RPMI8226 (cell line): ENCODE data around the gene PTPN3.
"Not testable (repeated sequence)": the region's sequence is repeated elsewhere in the genome, so short reads cannot be mapped to it uniquely, and the experiment has no call there.

Experiments used
- DNase-seq: peaks from one replicate; pipeline ENCODE4 v3.0.0-alpha.2; 2015

The PTPN3 gene

DNA sequence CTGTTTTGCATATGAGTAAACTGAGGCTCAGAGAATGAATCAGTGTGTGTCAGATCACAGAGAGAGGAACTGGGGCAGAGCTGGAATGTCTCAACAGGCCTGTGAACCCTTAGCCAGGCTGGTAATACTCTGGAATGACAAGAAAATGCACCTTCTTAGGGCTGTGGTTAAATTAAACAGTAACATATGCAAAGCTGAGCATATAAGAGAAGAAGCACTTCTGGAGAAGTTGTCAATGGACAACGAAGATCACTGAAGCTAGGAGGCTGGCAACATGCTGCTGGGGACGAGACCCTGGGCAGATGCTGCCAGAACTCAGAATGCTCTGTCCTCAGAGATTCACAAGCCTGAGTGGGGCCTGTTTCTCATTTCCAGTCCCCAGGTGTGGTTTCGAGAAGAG, 112.6 kb downstream of the PTPN3 start:
- no peak for DNase-seq

GRCh38 chr9:109383947-109384346, 114.2 kb downstream of the PTPN3 start:
- no peak for DNase-seq

- no peak for DNase-seq
Observed at GRCh38 chr9:109383356-109383755, 114.8 kb downstream of the PTPN3 start.

DNA sequence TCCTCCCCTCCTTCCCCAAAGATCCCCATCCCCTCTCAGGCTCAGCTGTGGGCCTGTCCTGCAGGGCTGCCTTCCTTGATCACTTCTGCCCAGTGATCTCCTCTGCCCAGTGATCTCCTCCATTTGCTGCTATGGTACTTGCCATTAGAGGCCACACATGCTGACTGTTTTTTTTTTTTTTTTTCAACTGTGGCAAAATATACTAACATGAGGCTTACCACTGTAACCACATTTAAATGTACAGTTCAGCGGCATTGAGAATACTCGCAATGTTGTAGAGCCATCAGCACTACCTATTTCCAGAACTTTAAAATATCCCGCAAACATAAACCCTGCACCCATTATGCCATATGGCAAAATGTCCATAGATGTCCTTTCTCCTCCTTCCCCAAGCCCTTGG, 115.5 kb downstream of the PTPN3 start:
- no peak for DNase-seq

DNA sequence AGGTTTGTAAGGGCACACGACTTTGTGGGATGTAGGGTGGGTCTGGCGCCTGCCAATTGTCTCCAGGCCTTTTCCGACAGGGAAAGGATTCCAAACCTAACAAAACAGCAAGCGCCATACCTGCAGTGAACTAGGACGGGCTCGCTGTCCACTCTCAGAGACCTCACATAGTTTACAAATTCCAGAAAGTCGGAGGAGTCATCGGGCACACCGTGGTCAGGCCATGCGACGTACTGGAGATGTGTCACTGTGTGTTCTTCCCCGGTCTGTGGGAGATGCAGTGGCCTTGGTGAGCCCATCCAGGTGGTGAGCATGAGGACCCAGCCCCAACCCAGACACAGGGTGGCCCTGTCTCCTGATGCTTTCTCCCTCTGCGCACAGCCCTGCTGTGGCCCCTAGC, 115.9 kb downstream of the PTPN3 start:
- no peak for DNase-seq

DNA sequence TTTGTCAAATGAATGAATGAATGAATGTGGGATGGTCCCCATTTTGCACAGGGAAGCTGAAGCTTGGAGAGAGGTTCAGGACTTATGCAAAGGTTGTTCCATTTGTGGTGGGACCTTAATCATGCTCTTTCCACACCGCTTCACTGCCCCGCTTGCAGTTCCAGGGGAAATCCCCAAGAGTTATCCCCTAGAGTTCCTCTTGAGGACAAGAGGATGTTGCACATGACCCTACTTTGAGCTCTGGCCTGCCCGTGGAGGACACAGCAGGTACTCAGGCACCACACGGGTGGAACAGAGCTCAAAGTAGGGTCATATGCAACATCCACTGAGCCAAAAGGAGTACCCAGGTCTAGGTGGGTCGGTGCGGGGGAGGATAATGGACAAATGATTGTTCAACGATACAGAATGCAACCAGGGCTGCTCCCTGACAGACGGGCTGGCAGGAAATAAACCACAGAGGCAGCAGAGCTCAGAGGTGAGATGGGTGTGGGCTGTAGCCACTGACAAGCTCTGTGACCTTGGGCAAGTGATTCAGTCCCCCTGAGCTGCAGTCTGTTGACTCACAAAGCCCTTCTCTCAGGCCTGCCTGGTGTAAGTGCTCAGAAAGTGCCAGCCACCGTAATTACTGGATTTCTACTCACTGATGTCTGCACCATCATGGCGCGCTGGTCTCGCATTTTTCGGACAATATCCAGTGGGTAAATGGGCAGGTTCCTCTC, 116.9 kb downstream of the PTPN3 start:
- no peak for DNase-seq

GRCh38 chr9:109379513-109379912, 118.6 kb downstream of the PTPN3 start:
- no peak for DNase-seq

- DNase-seq: no peak
Observed at GRCh38 chr9:109378316-109378715, 119.8 kb downstream of the PTPN3 start.

DNA sequence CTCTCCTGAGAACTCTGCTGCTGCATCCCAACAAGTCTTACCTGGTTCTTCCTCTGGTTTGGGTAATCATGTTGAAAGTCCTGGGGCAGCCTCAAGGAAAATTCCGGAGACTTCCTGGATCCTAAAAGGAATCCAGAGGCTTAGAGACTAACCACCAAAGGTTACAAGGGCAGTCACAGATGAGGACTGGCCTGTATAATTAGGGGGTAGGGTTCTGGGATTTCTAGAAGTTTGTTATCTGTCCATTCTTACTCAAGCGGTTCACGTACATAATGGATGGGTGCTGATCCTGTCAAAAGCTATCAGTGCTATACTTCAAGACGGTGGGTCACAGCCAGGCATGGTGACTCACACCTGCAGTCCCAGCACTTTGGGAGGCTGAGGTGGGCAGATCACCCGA, 125.9 kb downstream of the PTPN3 start:
- DNase-seq: no peak

- DNase-seq: no peak
Observed at GRCh38 chr9:109371374-109371773, 126.7 kb downstream of the PTPN3 start.

GRCh38 chr9:109369285-109369684, 128.8 kb downstream of the PTPN3 start:
- no peak for DNase-seq

GRCh38 chr9:109360771-109361170, 137.3 kb downstream of the PTPN3 start:
- no peak for DNase-seq

DNA sequence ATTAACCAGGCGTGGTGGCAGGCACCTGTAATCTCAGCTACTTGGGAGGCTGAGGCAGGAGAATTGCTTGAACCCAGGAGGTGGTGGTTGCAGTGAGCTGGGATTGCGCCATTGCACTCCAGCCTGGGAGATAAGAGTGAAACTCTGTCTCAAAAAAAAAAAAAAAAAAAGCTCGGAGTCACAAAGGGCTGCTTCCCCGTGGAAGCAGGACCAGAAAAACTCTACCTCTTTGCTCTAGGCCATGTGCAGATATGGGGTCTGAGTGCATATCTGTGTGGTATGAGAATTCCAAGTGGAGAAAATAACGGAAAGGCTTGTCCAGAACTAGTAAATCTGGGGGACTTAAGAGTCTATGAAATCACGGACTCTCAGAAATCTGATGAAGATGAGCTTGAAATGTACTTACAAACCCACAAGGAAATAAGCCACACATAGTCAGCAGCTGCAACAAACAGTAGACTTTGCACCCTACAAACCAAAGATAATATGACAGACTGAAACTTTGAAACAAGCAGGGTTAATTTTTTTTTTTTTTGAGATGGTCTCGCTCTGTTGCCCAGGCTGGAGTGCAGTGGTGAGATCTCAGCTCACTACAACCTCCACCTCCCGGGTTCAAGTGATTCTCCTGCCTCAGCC, 139.0 kb downstream of the PTPN3 start:
- not testable (repeated sequence) for DNase-seq

DNA sequence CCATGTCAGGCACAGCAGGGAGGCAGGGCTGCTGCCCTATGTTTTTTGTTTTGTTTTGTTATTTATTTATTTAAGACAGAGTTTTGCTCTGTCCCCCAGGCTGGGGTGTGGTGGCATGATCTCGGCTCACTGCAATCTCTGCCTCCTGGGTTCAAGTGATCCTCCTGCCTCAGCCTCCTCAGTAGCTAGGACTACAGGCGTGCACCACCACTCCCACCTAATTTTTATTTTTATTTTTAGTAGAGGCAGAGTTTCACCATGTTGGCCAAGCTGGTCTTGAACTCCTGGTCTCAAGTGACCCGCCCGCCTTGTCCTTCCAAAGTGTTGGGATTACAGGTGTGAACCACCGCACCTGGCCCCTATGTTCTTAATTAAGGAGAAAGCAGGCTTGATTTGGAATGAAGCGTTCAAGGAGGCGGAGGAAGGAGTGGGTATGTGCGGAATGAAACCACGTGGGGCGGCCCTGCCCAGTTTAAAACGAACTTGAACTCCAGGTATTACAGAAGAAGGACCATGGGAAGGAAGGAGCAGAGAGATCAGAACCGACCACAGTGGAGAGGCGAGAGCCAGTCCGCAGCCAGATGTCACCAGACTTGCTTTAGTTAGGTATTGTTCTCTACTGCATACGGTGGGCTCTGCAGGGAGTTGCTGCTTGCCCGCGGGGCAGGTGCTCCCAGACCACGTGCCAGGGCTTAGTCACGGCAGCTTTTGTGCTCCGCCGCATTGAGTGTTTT, 142.4 kb downstream of the PTPN3 start:
- no peak for DNase-seq

GRCh38 chr9:109354190-109354589, 143.9 kb downstream of the PTPN3 start:
- DNase-seq: no peak

- DNase-seq: no peak
Observed at GRCh38 chr9:109351032-109351431, 147.1 kb downstream of the PTPN3 start.

DNA sequence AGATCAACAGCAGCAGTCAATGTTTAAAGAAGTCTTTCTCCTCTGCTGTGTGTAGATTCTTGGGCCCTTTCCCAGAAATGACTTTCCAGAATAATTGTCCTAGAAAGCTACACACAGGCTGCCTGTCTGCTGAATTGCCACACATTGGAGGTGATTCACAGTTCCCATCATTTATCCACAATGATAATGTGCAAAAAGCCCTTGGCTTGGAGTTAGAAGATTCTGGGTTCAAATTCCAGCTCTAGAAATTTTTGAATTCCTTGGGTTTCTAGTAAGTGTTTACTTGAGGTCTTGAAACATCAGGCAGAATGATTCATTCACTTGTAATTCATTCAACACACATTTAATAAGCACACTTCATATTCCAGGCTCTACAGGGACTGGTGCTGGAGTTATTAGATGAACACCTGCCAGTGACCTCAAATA, 148.7 kb downstream of the PTPN3 start:
- no peak for DNase-seq

DNA sequence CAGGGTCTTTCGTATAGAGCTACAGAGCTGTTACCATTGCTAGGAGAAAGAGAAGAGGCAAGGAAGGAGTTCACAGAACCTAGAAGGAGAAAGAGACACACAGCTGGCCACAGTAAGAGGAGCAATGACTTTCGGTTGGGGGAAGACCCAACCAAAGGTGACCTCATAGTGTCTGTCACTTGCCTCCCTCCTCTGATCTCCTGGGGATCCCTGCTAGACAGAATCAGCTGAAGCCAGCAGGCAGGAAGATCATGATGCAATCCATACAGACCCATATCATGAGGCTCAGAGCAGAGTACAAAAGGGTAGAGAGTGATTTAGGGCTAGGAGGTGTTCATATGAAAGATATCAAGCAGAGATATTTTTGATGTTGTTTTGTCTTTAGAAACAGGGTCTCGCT, 151.2 kb downstream of the PTPN3 start:
- DNase-seq: no peak

DNA sequence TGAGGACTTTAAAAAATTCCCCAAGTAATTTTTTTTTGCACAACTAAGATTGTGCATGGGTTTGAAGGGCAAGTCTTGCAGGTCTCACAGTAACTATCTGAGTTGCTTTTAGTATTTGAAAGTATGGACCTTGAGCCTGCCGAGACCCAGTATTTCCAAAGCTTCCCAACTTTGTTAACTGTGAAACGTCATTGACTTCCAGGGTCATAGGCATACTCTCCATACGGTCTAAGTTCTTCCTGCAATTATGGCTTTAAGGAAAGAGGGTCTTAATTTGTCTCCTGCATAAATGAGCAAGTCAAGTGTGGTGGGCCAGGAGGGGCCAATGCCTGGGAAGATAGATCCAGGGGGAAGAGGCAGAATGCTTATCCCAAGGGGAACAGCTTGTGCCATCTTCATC, 153.2 kb downstream of the PTPN3 start:
- no peak for DNase-seq

DNA sequence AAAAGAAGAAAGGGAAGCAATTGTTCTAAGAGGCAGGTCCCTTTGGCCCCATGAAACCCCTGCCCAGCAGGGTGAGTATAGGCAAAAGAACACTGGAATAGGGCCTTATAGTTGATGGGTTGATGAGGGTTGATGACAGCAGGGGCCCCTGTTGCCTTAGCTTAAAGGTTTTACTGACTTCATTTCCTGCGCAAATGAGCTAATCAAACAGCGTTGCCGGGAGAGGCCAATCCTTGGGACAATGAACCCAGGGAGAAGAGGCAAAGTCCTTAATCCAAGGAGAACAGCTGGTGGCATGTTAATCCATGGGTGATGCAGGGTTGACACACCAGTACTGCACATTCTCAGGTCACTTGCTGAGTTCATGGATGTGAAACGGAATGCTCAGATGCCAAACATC, 155.2 kb downstream of the PTPN3 start:
- no peak for DNase-seq

DNA sequence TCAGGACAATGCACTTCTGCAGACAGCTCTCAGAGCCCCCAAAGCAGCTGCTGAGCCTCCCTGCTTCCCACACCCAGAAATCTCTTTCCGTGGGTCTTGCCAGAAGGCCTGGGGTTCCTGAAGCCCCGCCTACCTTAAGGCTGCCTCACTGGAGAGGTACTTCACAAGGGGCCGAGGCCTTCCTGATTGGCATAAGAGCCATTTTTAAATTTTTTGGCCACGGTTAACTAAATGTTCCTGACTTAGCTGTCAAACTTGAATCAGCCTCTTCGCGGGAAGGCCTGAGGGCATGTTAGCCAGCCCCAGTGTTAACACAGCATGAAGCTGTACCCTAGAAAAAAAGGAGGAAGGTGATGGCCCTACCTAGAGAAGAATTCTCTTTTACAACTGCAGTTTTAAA, 156.5 kb downstream of the PTPN3 start:
- DNase-seq: no peak

DNA sequence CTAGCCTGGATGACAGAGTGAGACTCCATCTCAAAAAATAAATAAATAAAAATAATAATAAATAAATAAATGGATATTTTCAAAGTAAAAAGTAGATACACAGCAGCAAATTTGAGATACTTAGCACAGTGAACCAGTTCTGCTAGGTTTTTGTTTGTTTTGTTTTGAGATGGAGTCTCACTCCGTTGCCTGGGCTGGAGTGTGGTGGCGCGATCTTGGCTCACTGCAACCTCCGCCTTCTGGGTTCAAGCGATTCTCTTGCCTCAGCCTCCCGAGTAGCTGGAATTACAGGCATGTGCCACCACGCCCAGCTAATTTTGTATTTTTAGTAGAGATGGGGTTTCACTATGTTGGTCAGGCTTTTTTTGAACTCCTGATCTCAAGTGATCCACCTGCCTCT, 157.1 kb downstream of the PTPN3 start:
- not testable (repeated sequence) for DNase-seq

GRCh38 chr9:109336409-109336808, 161.7 kb downstream of the PTPN3 start:
- DNase-seq: no peak

GRCh38 chr9:109335929-109336328, 162.2 kb downstream of the PTPN3 start:
- no peak for DNase-seq
